NCI-H128 (cell line): Measurements from ENCODE around the gene WDR27.
"Not testable (repeated sequence)": the region's sequence is repeated elsewhere in the genome, so short reads cannot be mapped to it uniquely, and the experiment has no call there.

Source experiments
- DNase-seq: peaks from one replicate; lab custom pipeline; 2025; ENCODE audit not compliant: unreplicated experiment; lab: John Stamatoyannopoulos, UW

WDR27 gene

DNA sequence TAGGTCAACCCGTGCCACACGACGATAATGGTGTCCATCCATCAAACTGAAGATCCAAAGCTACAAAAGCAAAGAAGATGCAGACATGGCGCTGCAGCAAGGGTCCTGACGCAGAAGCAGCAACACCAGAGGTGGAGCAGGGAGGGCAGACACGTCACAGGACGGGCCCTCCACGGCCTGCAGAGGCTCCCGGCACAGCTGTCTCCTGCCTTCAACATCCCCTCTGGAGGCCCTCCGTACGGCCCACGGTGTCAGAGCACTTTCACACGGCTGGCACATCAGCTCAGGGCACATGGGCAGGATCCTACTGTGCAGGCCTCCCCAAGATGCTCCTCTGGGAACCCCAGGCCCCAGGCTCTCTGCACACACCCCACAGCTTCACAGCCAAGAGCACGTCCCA lies 37.6 kb downstream of the WDR27 start:
- DNase-seq = no peak

DNA sequence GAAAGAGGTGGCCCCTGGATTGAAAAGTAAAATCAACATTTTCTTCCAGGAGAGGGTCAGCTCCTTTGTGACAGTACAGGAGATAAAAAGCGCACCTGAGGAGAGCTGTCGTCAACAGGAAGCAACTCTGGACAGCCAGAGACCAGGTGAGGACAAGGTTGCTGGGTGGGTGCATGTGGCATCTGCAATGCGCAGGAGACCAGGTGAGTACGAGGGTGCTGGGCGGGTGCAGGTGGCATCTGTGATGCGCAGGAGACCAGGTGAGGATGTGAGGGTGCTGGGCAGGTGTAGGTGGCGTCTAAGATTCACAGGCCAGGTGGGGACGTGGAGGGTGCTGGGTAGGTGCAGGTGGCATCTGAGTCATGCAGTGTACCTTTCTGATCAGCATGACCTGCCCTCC lies 38.4 kb downstream of the WDR27 start:
- DNase-seq = no peak

DNA sequence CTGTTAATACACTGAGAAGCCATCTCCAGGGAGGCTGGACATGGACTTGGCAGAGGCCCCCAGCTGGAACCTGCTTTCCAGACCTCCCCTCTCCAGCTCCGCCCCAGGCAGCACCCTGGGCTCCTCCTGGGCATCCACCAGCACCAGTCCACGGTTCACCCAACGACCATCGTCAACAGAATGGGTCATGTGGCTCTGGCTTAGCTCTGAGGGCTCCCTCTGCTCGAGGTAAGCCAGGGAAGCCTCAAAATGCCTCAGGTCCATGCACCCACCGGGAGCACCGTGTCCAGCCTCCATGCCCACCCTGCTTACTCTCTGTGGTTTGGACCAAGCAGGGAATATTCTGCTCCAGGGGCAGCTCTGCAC lies 40.5 kb downstream of the WDR27 start:
- no peak for DNase-seq

DNA sequence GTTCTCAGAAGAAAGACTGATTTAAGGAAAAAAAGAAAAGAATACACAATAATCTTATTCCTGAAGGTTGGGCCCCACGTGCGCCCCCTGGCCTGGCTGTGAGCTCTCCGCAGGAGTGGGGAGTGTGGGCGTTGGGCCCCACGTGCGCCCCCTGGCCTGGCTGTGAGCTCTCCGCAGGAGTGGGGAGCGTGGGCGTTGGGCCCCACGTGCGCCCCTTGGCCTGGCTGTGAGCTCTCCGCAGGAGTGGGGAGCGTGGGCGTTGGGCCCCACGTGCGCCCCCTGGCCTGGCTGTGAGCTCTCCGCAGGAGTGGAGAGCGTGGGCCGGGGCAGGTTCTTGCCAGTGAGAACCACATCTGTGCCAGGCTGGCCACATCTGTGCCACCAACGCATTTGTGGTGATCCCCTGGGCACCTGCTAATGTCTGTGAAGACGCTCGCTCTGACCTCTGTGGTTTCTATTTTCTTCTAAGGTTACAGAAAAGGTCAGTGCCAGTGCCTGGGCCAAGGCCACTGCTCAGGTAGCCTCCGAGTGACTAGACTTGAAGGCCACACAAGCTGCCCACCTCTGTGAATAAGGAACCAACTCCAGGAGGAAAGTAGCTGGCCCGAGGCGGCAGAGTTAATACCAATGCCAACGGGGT lies 41.0 kb downstream of the WDR27 start:
- no peak for DNase-seq

DNA sequence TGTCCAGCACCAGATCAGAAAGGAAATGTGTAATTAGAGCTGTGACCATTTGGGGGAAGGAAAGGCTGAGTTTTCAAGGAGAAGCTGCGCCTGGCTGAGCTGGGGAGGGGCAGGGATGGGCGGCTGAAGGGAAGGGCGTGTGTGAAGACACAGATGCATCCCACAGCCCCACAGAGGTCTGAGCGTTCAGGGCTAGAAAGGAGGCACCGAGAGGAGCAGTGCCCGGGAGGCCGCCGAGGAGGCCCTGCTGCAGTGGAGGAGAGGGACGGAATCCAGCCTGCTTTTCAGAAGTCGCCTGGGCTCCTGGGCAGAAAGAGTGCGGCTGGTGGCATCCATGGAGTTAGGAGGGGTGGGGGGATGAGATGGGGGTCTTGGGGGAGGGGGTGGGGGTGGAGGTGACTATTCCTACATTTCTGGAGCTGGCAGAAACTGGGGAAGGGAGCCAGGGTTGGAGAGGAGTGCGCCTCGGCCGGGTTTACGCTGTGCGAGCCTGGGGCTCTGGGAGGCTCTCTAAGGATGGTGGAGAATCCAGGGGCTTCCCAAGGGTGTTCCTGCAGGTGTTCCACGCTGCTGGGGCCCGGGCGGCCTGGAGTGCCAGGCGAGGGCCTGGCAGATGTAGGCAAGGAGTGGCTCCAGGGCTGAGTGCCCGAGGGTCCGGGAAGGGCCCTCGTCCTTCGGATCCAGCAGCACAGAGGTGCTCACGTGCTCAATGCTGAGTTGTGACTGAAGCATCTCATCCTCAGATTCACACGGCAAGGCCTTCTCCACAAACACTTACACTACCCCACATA lies 41.8 kb downstream of the WDR27 start:
- no peak for DNase-seq

DNA sequence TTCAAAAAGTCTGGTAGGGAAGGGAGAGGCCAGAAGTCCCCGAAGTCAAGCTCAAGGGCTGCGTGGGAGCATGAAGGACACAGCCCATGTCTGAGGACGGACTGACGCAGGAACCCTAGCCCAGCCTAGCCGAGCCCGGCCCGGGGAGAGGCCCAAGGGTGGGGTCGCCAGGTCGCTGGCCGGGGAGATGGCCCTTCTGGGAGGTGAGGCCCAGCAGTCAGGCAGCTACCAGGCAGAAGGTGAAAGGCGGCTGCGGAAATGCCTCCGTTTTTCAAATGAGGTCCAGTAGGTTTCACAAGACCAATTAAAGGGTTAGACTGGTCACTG lies 44.6 kb downstream of the WDR27 start:
- DNase-seq = no peak

DNA sequence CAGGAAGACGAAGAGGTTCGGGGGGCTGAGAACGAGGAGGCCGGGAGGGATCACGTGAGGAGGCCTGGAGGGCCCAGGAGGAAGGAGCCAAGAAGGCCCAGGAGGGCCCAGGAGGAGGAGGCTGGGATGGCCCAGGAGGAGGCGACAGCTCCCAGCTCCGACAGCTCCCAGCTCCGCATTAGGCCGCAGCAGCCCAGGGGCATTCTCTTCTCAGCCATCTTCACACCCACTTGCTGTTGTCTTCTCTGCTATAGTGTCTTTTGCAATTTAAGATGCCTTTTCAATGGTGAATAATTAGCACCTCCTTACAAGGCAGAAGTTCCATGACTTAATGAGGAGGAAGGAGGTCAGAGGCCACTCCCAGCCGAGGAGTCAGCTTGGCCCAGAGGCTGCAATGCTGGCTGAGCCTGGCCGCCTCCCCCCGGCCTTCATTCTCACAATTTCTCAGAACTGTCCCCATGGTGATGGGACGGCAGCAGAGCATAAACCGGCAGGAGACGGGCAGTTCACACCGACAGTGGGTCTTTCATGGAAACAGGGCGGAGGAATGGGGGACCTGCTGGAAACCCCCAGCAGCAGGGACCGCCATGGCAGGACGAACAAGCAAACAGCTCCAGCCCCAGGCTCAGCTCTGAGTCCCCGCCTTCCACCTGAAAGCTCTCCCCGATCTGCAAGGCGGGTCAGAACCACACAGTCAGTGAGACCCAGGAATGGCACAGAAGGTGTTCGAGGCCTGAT lies 45.1 kb downstream of the WDR27 start:
- DNase-seq = no peak

DNA sequence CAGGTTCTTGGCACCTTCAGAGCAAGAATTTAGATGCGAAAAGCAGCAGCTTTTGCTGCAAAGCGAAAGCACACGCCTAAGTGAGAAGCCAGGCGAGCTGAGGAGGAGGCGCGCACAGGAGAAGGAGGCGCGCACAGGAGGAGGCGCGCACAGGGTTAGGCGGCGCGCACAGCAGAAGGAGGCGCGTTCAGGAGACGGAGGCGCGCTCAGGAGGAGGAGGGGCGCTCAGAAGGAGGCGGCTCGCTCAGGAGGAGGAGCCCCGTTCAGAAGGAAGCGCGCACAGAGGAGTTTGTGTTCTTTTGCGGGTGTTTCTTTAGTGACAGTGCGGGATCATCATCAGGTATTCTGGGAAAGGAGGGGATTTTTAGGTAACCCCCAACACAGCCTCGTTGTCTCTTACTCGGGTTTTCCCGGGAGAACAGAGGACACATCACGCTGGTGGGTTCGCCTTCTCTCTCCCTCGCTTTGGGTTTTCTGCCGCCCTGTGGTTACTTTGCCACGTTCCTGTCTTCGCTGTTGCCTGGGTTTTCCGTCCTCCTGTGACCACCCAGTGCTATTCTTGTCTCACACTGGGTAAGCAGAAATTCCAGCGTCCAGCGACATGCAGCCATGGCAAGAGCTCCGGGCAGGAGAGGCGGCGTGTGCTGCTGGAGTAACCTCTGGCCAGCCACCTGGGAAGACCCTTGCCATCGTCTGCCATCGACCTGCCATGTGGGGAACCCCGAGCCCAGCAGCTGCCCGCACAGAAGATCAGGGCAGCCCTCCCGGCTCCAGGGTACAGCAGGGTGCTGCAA lies 47.0 kb downstream of the WDR27 start:
- no peak for DNase-seq

DNA sequence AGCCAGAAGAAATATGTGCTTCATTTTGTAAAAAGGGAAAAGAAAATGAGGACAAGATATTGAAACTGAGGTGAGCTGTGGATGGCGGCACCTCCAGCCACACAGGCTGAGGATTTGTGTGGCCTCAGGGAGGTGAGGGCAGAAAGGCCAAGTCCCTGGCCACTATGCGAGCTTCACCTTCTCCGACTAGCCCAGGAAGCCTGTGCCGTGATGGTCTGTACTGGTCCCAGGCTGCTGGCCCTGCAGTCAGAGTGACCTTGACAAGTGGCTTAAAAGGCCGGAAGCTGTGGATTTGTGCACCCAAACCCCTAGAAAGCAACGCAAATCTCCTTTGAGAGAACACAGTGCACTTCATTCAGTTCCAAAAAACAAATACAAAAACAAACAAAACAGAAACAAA lies 48.1 kb downstream of the WDR27 start:
- DNase-seq = no peak

DNA sequence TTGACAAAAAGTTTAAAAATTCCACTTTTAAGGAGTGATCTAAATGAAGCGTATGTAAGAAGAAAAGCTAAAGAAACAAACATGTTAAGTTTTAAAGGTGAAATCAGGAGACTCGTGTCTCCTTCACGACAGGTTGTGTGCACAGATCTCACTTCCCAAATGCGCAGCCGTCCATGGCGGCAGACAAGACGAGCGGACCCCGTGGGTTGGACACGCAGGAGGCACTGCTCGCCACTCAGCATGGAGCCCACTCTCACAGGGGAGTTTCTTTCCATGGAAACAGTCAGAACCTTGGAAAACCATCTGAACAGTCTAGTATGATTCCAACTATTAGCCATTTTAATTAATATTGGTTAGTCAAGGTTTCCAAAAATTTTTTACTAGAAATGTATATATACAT lies 48.9 kb downstream of the WDR27 start:
- DNase-seq = no peak

DNA sequence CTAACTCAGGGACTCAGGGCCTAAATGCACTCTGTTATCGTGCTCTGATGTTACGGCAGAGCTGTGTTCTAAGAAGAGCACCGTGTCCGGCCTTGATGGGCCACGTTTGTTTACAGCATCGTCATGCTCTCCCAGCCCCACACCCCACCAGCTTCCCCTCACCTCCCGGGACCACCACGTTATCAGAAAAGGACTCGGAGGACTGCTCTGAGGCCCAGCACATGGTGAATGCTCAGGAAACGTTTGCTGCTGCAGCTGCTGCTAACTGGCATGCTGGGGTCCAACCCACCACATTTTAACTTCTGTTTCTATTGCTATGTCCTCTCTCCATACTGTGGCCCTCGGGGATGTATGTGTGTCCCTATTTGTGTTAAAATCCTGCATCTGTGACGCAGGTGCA lies 50.3 kb downstream of the WDR27 start:
- DNase-seq = no peak

DNA sequence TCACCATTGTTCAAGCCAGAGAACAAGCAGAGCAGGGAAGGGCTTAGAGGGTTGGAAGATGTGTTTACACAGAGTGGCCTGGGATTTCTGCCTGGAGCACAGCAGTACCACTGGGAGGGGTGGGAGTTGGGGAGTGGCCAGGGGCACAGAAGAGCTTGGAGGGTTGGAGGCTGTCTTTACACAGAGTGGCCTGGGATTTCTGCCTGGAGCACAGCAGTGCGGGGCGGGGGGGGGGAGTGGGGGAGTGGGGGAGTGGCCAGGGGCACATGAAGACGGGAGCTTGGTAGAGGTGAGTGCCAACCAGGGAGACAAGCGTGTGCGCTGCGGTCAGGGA lies 50.9 kb downstream of the WDR27 start:
- no peak for DNase-seq

DNA sequence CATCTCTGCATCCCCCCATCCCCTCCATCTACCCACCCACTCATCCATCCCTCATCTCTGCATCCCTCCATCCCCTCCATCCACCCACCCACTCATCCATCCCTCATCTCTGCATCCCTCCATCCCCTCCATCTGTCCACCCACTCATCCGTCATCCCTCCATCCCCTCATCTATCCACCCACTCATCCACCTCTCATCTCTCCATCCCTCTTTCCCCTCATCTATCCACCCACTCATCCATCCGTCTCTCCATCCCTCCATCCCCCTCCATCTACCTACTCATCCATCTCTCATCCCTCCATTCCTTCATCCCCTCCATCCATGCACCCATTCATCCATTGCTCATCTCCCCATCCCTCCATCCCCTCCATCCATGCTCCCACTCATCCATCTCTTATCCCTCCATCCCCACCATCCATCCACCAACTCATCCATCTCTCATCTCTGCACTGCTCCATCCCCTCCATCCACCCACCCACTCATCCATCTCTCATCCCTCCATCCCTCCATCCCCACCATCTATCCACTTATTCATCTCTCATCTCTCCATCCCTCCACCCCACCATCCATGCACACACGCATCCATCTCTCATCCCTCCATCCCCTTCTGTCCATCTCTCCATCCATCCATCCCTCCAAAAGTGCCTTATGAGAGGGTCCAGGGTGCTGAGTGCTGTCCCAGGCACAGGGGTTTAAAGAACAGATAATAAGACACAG lies 51.4 kb downstream of the WDR27 start:
- DNase-seq = no peak

DNA sequence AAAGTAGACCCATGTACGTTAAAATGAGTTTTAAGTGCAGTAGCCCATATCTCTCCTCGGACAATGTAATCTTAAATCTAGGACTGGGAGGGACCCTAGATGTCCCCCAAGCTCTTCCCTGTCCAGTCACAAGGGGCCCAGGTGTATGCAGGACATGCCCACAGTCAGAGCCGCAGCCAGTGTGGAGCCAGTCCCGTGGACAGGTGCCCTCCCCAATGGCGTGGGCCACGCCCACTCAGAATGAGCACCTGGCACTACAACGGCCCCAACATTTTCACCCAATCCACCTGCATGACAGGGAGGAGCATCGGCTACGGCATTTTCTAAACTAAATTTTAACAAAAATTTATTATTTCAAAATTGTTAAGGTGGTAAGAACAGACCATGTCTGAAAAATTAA lies 53.2 kb downstream of the WDR27 start:
- DNase-seq = no peak

DNA sequence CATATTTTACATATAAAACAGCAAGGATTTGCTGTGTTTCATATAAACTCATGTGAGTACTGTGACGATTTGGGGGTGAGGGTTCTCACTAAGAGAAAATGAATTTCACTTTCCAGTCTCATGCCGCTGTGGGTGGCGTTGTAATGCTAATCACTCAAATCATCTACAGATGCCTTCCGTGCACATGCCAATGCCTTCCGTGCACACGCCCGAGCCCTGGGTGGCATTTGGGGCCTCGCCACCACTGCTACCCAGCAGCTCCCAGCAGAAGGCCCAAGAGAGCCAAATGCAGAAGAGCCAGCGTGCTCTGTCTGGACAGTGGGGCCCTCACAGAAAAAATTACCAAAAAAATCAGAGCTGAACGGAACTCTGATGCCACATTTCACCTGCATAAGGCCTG lies 53.7 kb downstream of the WDR27 start:
- DNase-seq = no peak

DNA sequence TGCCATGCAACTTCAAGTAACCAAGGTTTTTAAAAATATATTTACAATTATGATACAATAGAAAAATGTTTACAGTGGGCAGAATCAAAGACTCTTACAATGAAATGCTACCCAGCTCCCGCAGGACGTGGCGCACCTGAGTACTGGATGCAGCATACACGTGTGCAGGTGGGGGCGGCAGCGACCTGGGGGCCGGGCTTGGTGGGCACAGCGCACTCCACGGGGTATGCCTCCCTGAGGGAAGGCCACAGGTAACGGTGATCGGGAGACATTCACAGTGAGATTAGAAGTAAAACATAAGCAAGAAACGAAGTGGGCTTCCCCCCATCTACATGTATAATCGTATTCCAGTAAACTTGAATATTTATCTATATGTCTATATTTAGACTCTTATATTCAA lies 54.2 kb downstream of the WDR27 start:
- DNase-seq = no peak

DNA sequence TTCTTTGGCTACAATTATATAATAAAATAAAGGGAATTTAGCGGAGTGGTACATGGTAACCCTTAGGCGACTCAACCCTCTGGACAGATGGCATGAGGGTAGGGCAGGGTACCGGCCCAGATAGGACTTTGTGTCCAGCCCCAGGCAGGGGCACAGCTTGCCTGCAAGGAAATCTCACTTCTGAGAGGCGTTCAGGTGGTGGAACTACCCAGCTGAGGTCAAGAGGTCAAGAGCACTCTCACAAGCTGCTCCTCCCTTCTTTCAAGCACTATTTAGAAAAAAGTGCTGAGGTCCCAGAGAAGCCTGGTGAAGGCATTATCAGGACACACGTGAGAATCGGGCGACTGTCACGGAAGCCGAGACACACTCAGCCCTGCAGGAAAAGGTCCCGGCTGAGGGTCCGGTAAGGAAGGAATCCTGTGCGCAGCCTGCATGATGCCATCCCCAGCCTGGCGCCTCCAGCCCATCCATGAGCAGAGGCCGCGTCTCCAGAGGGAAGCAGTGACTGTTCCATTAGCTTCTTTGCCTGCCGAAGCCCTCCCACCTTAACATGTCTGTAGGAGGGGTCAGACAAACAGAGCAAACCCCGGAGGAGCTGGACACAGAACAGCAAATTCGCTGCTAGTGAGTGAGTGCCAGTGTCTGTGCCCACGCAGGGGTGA lies 54.8 kb downstream of the WDR27 start:
- DNase-seq = no peak

DNA sequence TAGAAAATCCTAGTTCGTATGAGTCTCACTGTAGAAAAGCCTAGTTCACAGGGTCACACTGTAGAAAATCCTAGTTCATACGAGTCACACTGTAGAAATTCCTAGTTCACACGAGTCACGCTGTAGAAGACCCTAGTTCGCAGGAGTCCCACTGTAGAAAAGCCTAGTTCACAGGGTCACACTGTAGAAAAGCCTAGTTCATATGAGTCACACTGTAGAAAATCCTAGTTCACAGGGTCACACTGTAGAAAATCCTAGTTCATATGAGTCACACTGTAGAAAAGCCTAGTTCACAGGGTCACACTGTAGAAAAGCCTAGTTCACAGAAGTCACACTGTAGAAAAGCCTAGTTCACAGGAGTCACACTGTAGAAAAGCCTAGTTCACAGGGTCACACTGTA lies 56.4 kb downstream of the WDR27 start:
- not testable (repeated sequence) for DNase-seq

DNA sequence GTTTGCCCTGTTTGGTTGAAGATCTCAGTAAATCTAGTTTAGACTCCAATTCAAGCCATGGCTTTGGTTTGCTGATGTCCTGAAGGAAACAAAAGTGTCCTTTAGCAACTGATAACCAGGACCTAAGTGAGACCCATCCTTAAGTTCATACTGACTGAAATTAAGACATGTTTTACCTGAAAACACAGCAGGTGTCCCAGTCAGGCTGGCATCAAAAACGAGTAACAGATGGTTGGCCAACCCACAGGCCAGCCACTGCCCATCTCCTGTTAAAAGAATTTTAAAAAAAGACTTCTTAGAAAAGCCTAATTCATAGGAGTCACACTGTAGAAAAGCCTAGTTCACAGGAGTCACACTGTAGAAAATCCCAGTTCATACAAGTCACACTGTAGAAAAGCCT lies 58.3 kb downstream of the WDR27 start:
- DNase-seq = no peak

DNA sequence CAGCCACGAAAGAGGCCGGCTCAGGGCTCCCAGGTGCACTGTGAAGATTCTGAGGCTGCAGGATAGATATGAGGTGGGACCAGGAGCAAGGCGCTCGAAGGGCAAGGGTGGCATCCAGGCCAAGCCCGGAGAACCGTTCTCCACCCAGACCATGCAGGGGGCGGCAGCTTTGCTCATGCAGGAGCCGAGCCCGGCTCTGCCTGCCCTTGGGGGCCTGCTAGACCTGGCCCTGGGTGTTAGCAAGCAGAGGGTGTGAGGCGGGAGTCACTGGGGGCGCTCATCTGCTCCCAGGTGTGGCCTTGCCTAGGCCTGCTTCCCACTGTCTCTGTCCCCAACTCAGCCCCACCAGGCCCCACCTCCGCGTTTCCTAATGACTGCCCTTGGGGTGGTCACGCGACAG lies 59.4 kb downstream of the WDR27 start:
- no peak for DNase-seq
